Epithelial cell of esophagus (primary cell): ENCODE data around the gene KLHL12.

ENCODE experiments used
- DNase-seq: peaks from one replicate; pipeline ENCODE4 v3.0.0; 2010; ENCODE audit warnings: low read depth
- H3K4me3 ChIP-seq: 2 replicates; pipeline ENCODE4 v1.5.1; 2011; ENCODE audit warnings: mild to moderate bottlenecking, low read length, control low read depth
- TF ChIP-seq, protein P1 (sequence below): IDR thresholded peaks from 2 replicates; pipeline ENCODE4 v1.5.1; 2011; ENCODE audit warnings: low read depth, mild to moderate bottlenecking, low read length, control low read depth, inconsistent platforms; ENCODE audit not compliant: insufficient read depth; ENCODE audit errors: missing control alignments

Gene KLHL12

DNA sequence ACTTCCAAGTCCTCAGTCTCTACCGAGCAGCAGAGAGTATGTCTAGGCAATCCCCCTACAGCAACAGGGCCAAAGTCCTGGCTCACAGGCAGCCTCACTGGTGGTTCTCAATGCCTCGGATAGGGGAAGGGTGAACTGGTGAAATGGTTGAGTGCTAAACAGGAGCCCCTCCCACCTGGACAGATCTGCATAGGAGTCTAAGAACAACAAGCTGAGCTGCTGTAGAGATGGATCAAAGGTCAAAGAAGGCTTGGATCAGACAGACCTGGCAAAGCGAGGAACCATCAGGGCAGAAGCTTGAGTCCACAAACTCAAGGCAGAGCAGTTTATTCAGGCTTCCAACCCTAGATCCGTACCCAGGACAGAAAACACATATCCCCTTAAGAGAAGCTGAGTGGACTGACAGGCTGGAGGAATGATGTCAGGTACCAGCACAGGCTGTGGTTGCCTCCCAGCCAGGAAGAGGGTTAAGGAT is 69.9 kb downstream of the KLHL12 start:
- TF ChIP-seq, protein P1, sequence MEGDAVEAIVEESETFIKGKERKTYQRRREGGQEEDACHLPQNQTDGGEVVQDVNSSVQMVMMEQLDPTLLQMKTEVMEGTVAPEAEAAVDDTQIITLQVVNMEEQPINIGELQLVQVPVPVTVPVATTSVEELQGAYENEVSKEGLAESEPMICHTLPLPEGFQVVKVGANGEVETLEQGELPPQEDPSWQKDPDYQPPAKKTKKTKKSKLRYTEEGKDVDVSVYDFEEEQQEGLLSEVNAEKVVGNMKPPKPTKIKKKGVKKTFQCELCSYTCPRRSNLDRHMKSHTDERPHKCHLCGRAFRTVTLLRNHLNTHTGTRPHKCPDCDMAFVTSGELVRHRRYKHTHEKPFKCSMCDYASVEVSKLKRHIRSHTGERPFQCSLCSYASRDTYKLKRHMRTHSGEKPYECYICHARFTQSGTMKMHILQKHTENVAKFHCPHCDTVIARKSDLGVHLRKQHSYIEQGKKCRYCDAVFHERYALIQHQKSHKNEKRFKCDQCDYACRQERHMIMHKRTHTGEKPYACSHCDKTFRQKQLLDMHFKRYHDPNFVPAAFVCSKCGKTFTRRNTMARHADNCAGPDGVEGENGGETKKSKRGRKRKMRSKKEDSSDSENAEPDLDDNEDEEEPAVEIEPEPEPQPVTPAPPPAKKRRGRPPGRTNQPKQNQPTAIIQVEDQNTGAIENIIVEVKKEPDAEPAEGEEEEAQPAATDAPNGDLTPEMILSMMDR: no peak
- no peak for DNase-seq

DNA sequence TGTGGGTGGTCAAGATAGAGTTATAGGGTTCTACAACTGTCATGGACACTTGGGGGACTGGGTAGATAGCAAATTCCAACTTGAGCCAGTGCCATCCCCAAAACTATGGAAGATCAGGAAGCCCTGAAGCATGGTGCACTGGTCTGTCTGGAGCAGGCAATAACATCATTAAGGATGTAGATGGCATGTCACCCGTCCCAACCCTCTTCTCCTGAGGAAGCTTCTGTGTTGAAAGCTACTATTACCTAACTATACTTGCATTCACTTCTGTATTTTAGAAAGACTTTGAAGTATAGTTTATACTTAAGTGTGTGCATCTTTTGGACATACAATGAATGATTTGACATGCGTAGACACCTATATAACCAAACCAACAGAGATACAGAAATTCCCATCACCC is 71.0 kb downstream of the KLHL12 start:
- TF ChIP-seq, protein P1: no peak
- no peak overlapping the region for H3K4me3 ChIP-seq
- no peak for DNase-seq

More for the DNA sequence above, 69.9 kb downstream of the KLHL12 start:
- no peak overlapping the region for H3K4me3 ChIP-seq

DNA sequence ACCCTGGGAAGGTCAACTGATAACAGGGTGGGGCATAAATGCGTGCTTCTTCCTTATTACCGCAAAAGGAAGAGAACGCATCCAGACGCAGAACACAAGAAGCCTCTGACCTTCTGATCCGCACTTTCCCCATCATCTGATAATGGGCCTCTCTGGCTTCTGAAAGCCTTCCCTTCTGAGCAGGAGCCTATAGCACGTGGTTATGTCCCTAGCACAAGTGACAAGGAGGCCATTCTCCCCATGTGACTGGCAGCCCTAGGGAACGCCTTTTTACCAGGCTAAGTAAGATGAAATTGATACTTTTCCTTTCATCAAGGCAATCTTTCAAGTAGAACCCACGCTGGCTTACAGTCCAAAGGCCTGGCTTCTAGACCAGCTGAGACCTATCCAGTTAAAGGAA is 72.2 kb downstream of the KLHL12 start:
- TF ChIP-seq, protein P1: no peak
- DNase-seq: no peak
- H3K4me3 ChIP-seq: no peak overlapping the region

DNA sequence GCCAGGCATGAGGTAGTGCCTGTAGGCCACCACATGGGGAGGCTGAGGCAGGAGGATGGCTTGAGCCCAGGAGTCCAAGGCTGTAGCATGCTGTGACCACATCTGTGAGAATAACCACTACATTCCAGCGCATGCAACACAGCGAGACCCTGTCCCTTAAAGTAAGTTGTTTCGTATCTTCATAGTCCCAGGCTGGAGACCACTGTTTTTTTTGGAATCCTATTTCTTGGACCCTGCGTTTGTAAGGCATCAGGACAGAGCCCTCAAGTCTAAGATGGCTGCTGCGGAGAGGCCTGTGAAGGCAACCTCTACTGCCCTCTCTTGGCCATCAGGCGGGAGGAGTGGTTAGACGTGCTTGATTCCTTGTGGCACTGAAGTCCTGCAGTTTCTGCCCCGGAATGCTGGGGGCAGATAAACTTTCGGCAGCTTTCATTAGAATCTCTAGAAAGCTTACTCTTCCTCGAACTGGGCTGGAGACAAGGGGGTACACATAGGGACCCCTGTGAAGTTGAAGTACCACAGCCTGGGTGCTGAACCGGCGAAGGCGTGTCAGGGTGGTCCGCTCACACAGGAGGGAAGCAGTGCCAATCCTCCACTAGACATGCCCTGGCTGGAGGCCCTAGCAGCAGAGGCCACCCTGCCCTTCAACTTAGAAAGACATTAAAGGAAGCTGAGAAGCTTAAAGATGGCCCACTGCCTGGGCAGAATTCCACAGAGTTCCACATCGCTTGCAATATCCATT is 74.7 kb downstream of the KLHL12 start:
- TF ChIP-seq, protein P1: peak; percentile 90
- peak; percentile 83 for DNase-seq
- no peak overlapping the region for H3K4me3 ChIP-seq

DNA sequence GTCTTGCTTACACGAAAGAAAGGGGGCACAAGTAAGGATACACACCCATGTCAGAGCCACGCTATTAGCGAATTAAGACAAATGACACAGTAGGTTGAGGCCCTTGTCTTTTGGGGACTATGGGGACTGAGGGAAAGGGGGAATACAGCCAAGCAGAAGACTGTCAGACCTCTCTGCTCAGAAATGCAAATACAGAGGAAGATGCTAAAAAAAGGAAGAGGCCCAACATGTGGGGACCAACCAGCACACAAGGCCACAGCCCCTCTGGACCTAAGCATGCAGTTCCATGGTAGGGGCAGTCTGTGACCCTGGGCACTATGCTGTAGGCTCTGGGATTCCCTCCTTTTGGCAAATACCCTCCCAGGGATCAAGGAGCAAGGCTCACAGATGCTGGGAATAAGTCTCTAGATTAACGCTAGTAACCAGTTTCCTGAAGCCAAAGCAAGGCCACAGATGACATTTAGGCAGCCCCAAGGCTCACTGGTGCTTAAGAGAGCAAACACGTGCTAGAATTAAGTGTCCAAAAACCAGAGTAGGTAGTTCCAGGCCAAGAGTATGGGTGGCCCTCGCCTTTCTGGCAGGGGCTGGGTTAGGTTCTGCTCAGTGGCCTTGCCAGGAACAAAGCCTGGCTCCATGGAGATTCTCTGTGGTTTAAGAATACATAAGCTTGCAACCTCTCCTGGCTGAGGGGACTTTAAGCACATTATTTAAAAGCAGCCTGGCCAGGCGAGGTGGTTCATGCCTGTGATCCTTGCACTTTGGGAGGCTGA is 76.3 kb downstream of the KLHL12 start:
- DNase-seq: no peak
- no peak overlapping the region for H3K4me3 ChIP-seq
- TF ChIP-seq, protein P1: no peak

DNA sequence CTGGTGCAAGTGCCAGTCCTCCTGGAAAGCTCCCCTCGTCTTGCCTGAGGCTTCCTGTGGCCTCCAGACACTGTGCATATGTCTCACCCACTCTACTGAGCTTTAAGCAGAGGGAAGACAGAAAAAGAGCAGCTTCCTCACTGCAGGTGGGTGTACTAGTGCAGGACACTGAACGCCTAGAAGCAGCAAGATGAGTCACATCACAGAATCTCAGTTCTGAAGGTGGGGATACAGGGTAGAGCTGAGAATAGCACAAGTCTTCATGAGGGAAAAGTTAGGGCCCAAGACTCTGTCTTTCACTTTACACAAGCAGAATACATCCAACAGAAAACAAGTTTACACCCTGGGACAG is 78.9 kb downstream of the KLHL12 start:
- H3K4me3 ChIP-seq: no peak overlapping the region
- DNase-seq: peak; percentile 23
- TF ChIP-seq, protein P1: no peak

DNA sequence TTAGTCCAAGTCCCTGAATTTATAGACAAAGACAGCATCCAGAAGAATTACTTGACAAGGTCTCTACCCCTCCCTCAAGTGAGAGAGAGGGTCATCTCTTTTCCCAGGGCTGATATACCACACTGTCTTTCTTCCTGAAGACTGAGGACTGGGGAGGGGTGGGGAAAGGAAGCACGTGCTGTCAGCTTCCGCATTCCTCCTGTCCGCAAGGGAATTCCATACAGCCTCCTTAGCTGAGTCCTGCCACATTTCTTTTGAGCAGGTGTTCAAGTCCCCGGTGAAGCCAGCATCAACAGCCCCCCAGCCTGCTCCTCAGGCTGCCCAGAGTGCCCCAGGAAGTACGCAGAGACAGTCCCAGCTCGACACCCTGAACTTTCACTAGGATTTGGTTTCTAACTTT is 82.1 kb downstream of the KLHL12 start:
- TF ChIP-seq, protein P1: no peak
- no peak overlapping the region for H3K4me3 ChIP-seq
- DNase-seq: no peak
